Measurements from ENCODE around the gene KIAA0753. TPM values are rescaled to one million over a fixed set of nuclear protein-coding genes. Genes with fewer than 3 reads are reported as not detected.

Gene KIAA0753
- total RNA-seq, 1 experiment from 2014 or later: 7.4 TPM

Small RNAs within 50 kb of the gene (small RNA-seq; reads per million reads assigned to genes)
- gene MIR4520-1: not detected
- 1.7 reads per million, percentile 60 among the genes with 10 or more reads in this experiment for gene RNA5SP435

Other genes with a start within 250 kb of the KIAA0753 start
- not detected in 2 replicates for gene AIPL1, start 205.6 kb downstream of the KIAA0753 start, total RNA-seq (2014; rRNA removed; shearing (Covaris generic))
- gene PIMREG, start 196.3 kb downstream of the KIAA0753 start, total RNA-seq (2014; rRNA removed; shearing (Covaris generic)): 97.8 and 111 TPM in 2 replicates
- gene PITPNM3, start 84.2 kb downstream of the KIAA0753 start, total RNA-seq (2014; rRNA removed; shearing (Covaris generic)): 3.6 and 4.0 TPM in 2 replicates
- gene TXNDC17, start 349 bp upstream of the KIAA0753 start, total RNA-seq (2014; rRNA removed; shearing (Covaris generic)): 79.0 and 86.0 TPM in 2 replicates
- gene MED31, start 10.9 kb upstream of the KIAA0753 start, total RNA-seq (2014; rRNA removed; shearing (Covaris generic)): 4.1 and 7.0 TPM in 2 replicates
- 0.31 and 1.1 TPM in 2 replicates for gene C17orf100, start 11.1 kb upstream of the KIAA0753 start, total RNA-seq (2014; rRNA removed; shearing (Covaris generic))
- not detected in 2 replicates for gene SLC13A5, start 72.7 kb upstream of the KIAA0753 start, total RNA-seq (2014; rRNA removed; shearing (Covaris generic))
- gene XAF1, start 115.3 kb upstream of the KIAA0753 start, total RNA-seq (2014; rRNA removed; shearing (Covaris generic)): 1.5 and 2.2 TPM in 2 replicates
- gene FBXO39, start 135.5 kb upstream of the KIAA0753 start, total RNA-seq (2014; rRNA removed; shearing (Covaris generic)): not detected in 2 replicates
- not detected in 2 replicates for gene TEKT1, start 191.0 kb upstream of the KIAA0753 start, total RNA-seq (2014; rRNA removed; shearing (Covaris generic))

All from HT-29 (cell line).